Liver (tissue), 9 donors: ENCODE measurements around the gene LDLRAD1. TPM values are rescaled to one million over a fixed set of nuclear protein-coding genes. Genes with fewer than 3 reads are reported as not detected.

ENCODE experiments used
- DNase-seq: peaks from one replicate; pipeline ENCODE4 v3.0.0-alpha.2; 2017; ENCODE audit warnings: low spot score
- H3K27ac ChIP-seq, 2 donors: one replicate each; pipeline ENCODE4 v1.7.0; 2013; ENCODE audit warnings: inconsistent platforms in 2 of 2, low read length in 2 of 2, control low read depth in 1 of 2, low read depth in 1 of 2, mild to moderate bottlenecking in 1 of 2
- H3K27me3 ChIP-seq, 4 donors: one replicate each; pipeline versions ENCODE4 v1.6.1 to v1.7.0; 2013; ENCODE audit warnings: low read length in 3 of 4, inconsistent platforms in 1 of 4, mild to moderate bottlenecking in 1 of 4, moderate library complexity in 1 of 4; ENCODE audit not compliant: control insufficient read depth in 4 of 4, insufficient read depth in 4 of 4
- H3K36me3 ChIP-seq, 4 donors: one replicate each; pipeline versions ENCODE4 v1.6.1 to v1.7.0; 2013; ENCODE audit warnings: low read length in 3 of 4, mild to moderate bottlenecking in 3 of 4, low read depth in 1 of 4, moderate library complexity in 1 of 4; ENCODE audit not compliant: control insufficient read depth in 4 of 4, insufficient read depth in 3 of 4
- H3K4me1 ChIP-seq, 4 donors: one replicate each; pipeline versions ENCODE4 v1.6.1 to v1.7.0; 2013; ENCODE audit warnings: low read length in 3 of 4, mild to moderate bottlenecking in 3 of 4, moderate library complexity in 1 of 4; ENCODE audit not compliant: control insufficient read depth in 4 of 4, insufficient read depth in 4 of 4
- H3K4me3 ChIP-seq, 3 donors: one replicate each; pipeline versions ENCODE4 v1.6.1 to v1.7.0; 2013; ENCODE audit warnings: low read length in 3 of 3, control low read depth in 1 of 3, low read depth in 1 of 3, mild to moderate bottlenecking in 1 of 3
- H3K9ac ChIP-seq, 2 donors: one replicate each; pipeline ENCODE4 v1.7.0; 2013; ENCODE audit warnings: low read length in 2 of 2, mild to moderate bottlenecking in 2 of 2, moderate library complexity in 2 of 2, control low read depth in 1 of 2, low read depth in 1 of 2
- H3K9me3 ChIP-seq, 4 donors: one replicate each; pipeline versions ENCODE4 v1.6.1 to v1.7.0; 2013; ENCODE audit warnings: low read length in 3 of 4; ENCODE audit not compliant: control insufficient read depth in 4 of 4
- ATF3 ChIP-seq: IDR thresholded peaks from 2 replicates; pipeline ENCODE4 v1.6.1; 2016; ENCODE audit warnings: antibody characterized with exemption
- CTCF ChIP-seq: fragments of 150-350 bp; IDR thresholded peaks from 2 replicates; pipeline ENCODE4 v1.5.1; 2017; ENCODE audit warnings: improper control_type of control experiment, low read depth, low read length; ENCODE audit not compliant: missing input control
- EGR1 ChIP-seq, 2 donors: IDR thresholded peaks; 2 replicates each; pipeline ENCODE4 v1.6.1; 2016 to 2018; ENCODE audit warnings: antibody characterized with exemption in 2 of 2, low read depth in 2 of 2
- FOXA1 ChIP-seq: IDR thresholded peaks from 2 replicates; pipeline ENCODE4 v1.6.1; 2016; ENCODE audit warnings: antibody characterized with exemption
- FOXA2 ChIP-seq: IDR thresholded peaks from 2 replicates; pipeline ENCODE4 v1.6.1; 2016; ENCODE audit warnings: antibody characterized with exemption
- GABPA ChIP-seq, 2 donors: IDR thresholded peaks in 1 of 2; conservative IDR thresholded peaks in 1 of 2; 2 replicates each; pipeline ENCODE4 v1.6.1; 2016; ENCODE audit warnings: antibody characterized with exemption in 2 of 2, mild to moderate bottlenecking in 1 of 2, moderate library complexity in 1 of 2
- HNF4A ChIP-seq, 2 donors: conservative IDR thresholded peaks; 2 replicates each; pipeline ENCODE4 v1.6.1; 2016; ENCODE audit warnings: antibody characterized with exemption in 2 of 2, mild to moderate bottlenecking in 2 of 2
- HNF4G ChIP-seq: IDR thresholded peaks from 2 replicates; pipeline ENCODE4 v1.6.1; 2016; ENCODE audit warnings: antibody characterized with exemption
- JUND ChIP-seq, 2 donors: IDR thresholded peaks; 2 replicates each; pipeline ENCODE4 v1.6.1; 2016; ENCODE audit warnings: antibody characterized with exemption in 2 of 2
- MAX ChIP-seq: IDR thresholded peaks from 2 replicates; pipeline ENCODE4 v1.6.1; 2016; ENCODE audit warnings: antibody characterized with exemption
- NR2F2 ChIP-seq: IDR thresholded peaks from 2 replicates; pipeline ENCODE4 v1.6.1; 2016; ENCODE audit warnings: antibody characterized with exemption
- RAD21 ChIP-seq, 2 donors: IDR thresholded peaks; 2 replicates each; pipeline ENCODE4 v1.6.1; 2016; ENCODE audit warnings: antibody characterized with exemption in 2 of 2, mild to moderate bottlenecking in 2 of 2
- REST ChIP-seq: IDR thresholded peaks from 2 replicates; pipeline ENCODE4 v1.6.1; 2016; ENCODE audit warnings: antibody characterized with exemption, mild to moderate bottlenecking
- RXRA ChIP-seq, 2 donors: IDR thresholded peaks; 2 replicates each; pipeline ENCODE4 v1.6.1; 2017 to 2018; ENCODE audit warnings: antibody characterized with exemption in 2 of 2, mild to moderate bottlenecking in 1 of 2
- SP1 ChIP-seq: IDR thresholded peaks from 2 replicates; pipeline ENCODE4 v1.6.1; 2018; ENCODE audit warnings: antibody characterized with exemption, mild to moderate bottlenecking
- TAF1 ChIP-seq: conservative IDR thresholded peaks from 2 replicates; pipeline ENCODE4 v1.6.1; 2016; ENCODE audit warnings: antibody characterized with exemption, mild to moderate bottlenecking
- YY1 ChIP-seq: IDR thresholded peaks from 2 replicates; pipeline ENCODE4 v1.6.1; 2016; ENCODE audit warnings: antibody characterized with exemption, mild to moderate bottlenecking
- ZBTB33 ChIP-seq: IDR thresholded peaks from 2 replicates; pipeline ENCODE4 v1.6.1; 2016; ENCODE audit warnings: antibody characterized with exemption
- WGBS: extraction: QIAGEN DNeasy Blood & Tissue Kit; methylation state at CpG from one replicate; pipeline ENCODE4 v1.1.7; 2013; 5-methylcytosine and 5-hydroxymethylcytosine counted together
- polyA plus RNA-seq, 2 donors: library from polyadenylated mRNA; stranded (reverse) in 1 of 2; unstranded in 1 of 2; fragments of 200-250 nt in 1 of 2; fragments of >200 nt in 1 of 2; fragmentation: Nextera tagmentation in 1 of 2; extraction: Ambion mirVana in 1 of 2; gene quantifications; one replicate each; pipeline versions ENCODE4 v1.2.1 to v1.2.3, GENCODE V29; 2013 to 2015
- total RNA-seq, 2 donors: library from RNA; depleted of rRNA; stranded (reverse); fragments of >200 nt; gene quantifications; one replicate each; pipeline ENCODE4 v1.2.3, GENCODE V29; 2014
- donor health status: healthy.
- donor health status: healthy.
- donor health status: healthy.
- donor health status: healthy.
- donor health status: healthy.

LDLRAD1 gene
- total and polyA plus RNA-seq, 4 donors: not detected

GRCh38 chr1:54018635-54019034 is 649 bp upstream of the LDLRAD1 start:
- 85% methylated on average over 5 of the region's 5 CpGs for WGBS
- DNase-seq: no peak
- Histone ChIP-seq H3K9me3 (no peaks in the 10 kb centered on the region), H3K4me3 (no peak overlapping the region), H3K36me3 (no peaks in the 10 kb centered on the region), H3K9ac (no peak overlapping the region), H3K27ac (no peak overlapping the region), H3K27me3 (no peaks in the 10 kb centered on the region), H3K4me1 (peaks cover 0 to 5% (median 1%) of the 10 kb centered on the region in 4 donors)
- TF ChIP-seq NR2F2: no peak

GRCh38 chr1:54016343-54017282 is 1.4 kb downstream of the LDLRAD1 start:
- Histone ChIP-seq H3K36me3 (no peaks in the 10 kb centered on the region), H3K9ac (no peak overlapping the region), H3K4me3 (no peak overlapping the region), H3K27ac (no peak overlapping the region), H3K27me3 (no peaks in the 10 kb centered on the region), H3K9me3 (no peaks in the 10 kb centered on the region), H3K4me1 (peaks cover 0 to 5% (median 1%) of the 10 kb centered on the region in 4 donors)
- DNase-seq: no peak
- peak; percentile 75 for TF ChIP-seq ATF3
- no peak for TF ChIP-seq REST
- peak; percentile 36 to 78 for TF ChIP-seq JUND (IDR thresholded peaks at IDR 0.05)
- TF ChIP-seq RXRA (IDR thresholded peaks at IDR 0.05): peak; percentile 95 to 98
- TF ChIP-seq HNF4G: no peak
- peak in 1 of 2 donors; percentile 24 for TF ChIP-seq GABPA (IDR thresholded peaks at IDR 0.05 in 1 of 2, conservative IDR thresholded peaks at IDR 0.05 in 1 of 2)
- no peak for TF ChIP-seq CTCF
- TF ChIP-seq EGR1 (IDR thresholded peaks at IDR 0.05; ENCODE audit: low read depth in 2 of 2): peak in 1 of 2 donors; percentile 33
- TF ChIP-seq RAD21 (IDR thresholded peaks at IDR 0.05): no peak
- no peak for TF ChIP-seq MAX
- peak; percentile 73 for TF ChIP-seq SP1
- TF ChIP-seq YY1: peak; percentile 7
- peak; percentile 74 to 79 for TF ChIP-seq HNF4A (conservative IDR thresholded peaks at IDR 0.05)
- no peak for TF ChIP-seq TAF1
- peak; percentile 66 for TF ChIP-seq NR2F2
- no peak for TF ChIP-seq ZBTB33
- no peak for TF ChIP-seq FOXA2
- TF ChIP-seq FOXA1: no peak
- 46% methylated on average over 8 of the region's 8 CpGs for WGBS
